ENCODE measurements around the gene LRRC4C. TPM values are rescaled to one million over a fixed set of nuclear protein-coding genes. Genes with fewer than 3 reads are reported as not detected.

LRRC4C gene
- polyA plus RNA-seq, 1 of the 3 experiments (the other 2 are of a cell fraction): 0.16 TPM

DNA sequence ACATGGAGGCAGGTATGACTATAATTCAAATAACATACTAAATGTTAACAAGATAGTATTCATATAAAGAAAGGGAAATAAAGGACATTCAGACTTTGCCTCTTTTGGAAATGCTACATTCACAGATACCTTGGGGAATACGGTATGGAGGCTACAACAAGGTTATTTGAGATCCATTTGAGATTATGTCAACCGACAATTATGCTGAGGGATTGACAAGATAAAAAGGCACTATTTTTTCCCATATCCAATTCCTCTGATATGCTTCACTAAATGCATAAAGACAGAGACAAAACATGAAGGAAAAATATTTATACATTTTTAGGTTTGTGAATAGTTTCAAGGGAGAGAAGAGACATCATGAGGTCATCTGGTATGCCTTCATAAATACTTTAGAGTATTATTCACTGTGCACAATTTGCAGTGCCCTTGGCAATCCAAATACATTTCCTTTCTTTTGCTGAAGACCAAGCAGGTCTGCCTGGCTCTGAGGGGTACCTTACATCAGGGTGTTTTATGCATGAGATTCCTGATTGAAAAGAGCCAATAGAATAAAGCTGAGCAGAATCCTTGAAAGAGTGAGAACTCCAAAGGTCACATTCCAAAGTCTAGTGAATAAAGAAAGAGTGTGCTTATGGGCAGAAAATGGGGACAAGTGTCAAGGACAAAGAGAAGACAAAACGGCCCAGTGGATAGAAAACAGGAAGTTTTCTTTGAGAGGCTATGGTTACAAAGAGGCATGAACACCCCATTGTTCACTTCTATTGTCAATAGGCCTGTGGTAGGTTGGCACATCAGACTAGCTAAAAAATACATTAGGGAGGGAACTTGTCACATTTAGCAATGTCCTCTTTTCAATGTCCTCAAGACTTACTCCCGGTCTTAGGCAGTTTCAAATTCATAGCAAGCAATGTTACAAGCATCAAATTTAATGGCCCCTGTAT lies 455.8 kb downstream of the LRRC4C start:
- Histone ChIP-seq H3K27ac (ENCODE audit: low read depth in 2 of 2, low read length in 1 of 2) (no peak overlapping the region), H3F3A (replicated peaks; ENCODE audit: insufficient read depth) (no peaks in the 10 kb centered on the region), H3K9ac (no peak overlapping the region), H4K20me1 (ENCODE audit: insufficient read depth) (no peaks in the 10 kb centered on the region), H3K27me3 (ENCODE audit: insufficient read depth) (no peaks in the 10 kb centered on the region), H3K9me2 (no peaks in the 10 kb centered on the region; the same call in 1 of the 2 replicates), H3K4me1 (ENCODE audit: control insufficient read depth in 1 of 2, insufficient read depth in 2 of 2, low read depth in 1 of 2, low read length in 1 of 2) (no peaks in the 10 kb centered on the region), H3K4me2 (no peak overlapping the region), H3K9me3 (no peaks in the 10 kb centered on the region), H3K4me3 (ENCODE audit: low read depth in 2 of 2, low read length in 1 of 2) (0 out of 4 replicates have a peak overlapping the region, but pooled peaks of 1 of the 2 experiments have one; percentile 2), H3K79me2 (ENCODE audit: insufficient read depth) (no peaks in the 10 kb centered on the region), H2AFZ (ENCODE audit: low read depth) (no peak overlapping the region), H3K36me3 (replicated peaks in 1 of 2; ENCODE audit: control insufficient read depth in 1 of 2, insufficient read depth in 2 of 2, low read length in 1 of 2) (no peaks in the 10 kb centered on the region)
- POLR2A ChIA-PET: no interaction called here
- CTCF ChIA-PET: no interaction called here
- TF ChIP-seq, protein P1, sequence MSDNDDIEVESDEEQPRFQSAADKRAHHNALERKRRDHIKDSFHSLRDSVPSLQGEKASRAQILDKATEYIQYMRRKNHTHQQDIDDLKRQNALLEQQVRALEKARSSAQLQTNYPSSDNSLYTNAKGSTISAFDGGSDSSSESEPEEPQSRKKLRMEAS (IDR thresholded peaks at IDR 0.05; ENCODE audit: low read depth): no peak
- TF ChIP-seq NRF1 (IDR thresholded peaks at IDR 0.05; ENCODE audit: low read depth, low read length) (no peak), SMC3 (IDR thresholded peaks at IDR 0.05; ENCODE audit: low read depth, low read length) (no peak), GABPA (IDR thresholded peaks at IDR 0.05; ENCODE audit: low read depth) (no peak), NFIC (IDR thresholded peaks at IDR 0.05; ENCODE audit: borderline replicate concordance) (no peak), YY1 (IDR thresholded peaks at IDR 0.05; ENCODE audit: low read depth) (no peak), GATA2 (CRISPR knock-in tag; IDR thresholded peaks at IDR 0.05) (no peak), MXI1 (IDR thresholded peaks at IDR 0.05; ENCODE audit: low read depth, low read length) (no peak)
- no peak for DNase-seq
- 2% methylated on average over 4 of the region's 4 CpGs for WGBS (ENCODE audit: low lambda C conversion rate)

- H2AFZ ChIP-seq (ENCODE audit: low read depth): no peak overlapping the region
- H3K36me3 ChIP-seq (replicated peaks in 1 of 2; ENCODE audit: control insufficient read depth in 1 of 2, insufficient read depth in 2 of 2, low read length in 1 of 2): no peaks in the 10 kb centered on the region
- 10% methylated on average over 5 of the region's 5 CpGs for WGBS (ENCODE audit: low lambda C conversion rate)
- H3K79me2 ChIP-seq (ENCODE audit: insufficient read depth): no peaks in the 10 kb centered on the region
- no peaks in the 10 kb centered on the region for H3K9me3 ChIP-seq
- ChIA-PET CTCF (interaction anchor here (0.7 kb wide), 1 partner anchor 274 kb away, joined by 3 read pairs; no protein-coding TSS in a partner anchor), POLR2A (no interaction called here)
- H3K9ac ChIP-seq: no peak overlapping the region
- no peak overlapping the region for H3K4me2 ChIP-seq
- H3F3A ChIP-seq (replicated peaks; ENCODE audit: insufficient read depth): no peaks in the 10 kb centered on the region
- no peaks in the 10 kb centered on the region for H3K4me1 ChIP-seq (ENCODE audit: control insufficient read depth in 1 of 2, insufficient read depth in 2 of 2, low read depth in 1 of 2, low read length in 1 of 2)
- no peaks in the 10 kb centered on the region; the same call in 1 of the 2 replicates for H3K9me2 ChIP-seq
- H3K27me3 ChIP-seq (ENCODE audit: insufficient read depth): no peaks in the 10 kb centered on the region
- no peak for DNase-seq
- no peaks in the 10 kb centered on the region for H4K20me1 ChIP-seq (ENCODE audit: insufficient read depth)
- H3K27ac ChIP-seq (ENCODE audit: low read depth in 2 of 2, low read length in 1 of 2): no peak overlapping the region
- H3K4me3 ChIP-seq (ENCODE audit: low read depth in 2 of 2, low read length in 1 of 2): no peak overlapping the region
- TF ChIP-seq TEAD4 (IDR thresholded peaks at IDR 0.05; ENCODE audit: borderline replicate concordance, insufficient read depth) (no peak), MEF2A (IDR thresholded peaks at IDR 0.05; ENCODE audit: borderline replicate concordance, low read depth) (no peak), POLR2AphosphoS5 (IDR thresholded peaks at IDR 0.05; ENCODE audit: low read depth, low read length) (no peak), ELF1 (IDR thresholded peaks at IDR 0.05) (no peak), GATA2 (CRISPR knock-in tag; IDR thresholded peaks at IDR 0.05) (no peak), IRF3 (IDR thresholded peaks at IDR 0.05; ENCODE audit: low read depth, low read length) (no peak), TCF12 (IDR thresholded peaks at IDR 0.05) (no peak), RXRA (IDR thresholded peaks at IDR 0.05; ENCODE audit: borderline replicate concordance, low read depth) (no peak), RAD21 (IDR thresholded peaks at IDR 0.05; ENCODE audit: low read length) (no peak), SIN3A (IDR thresholded peaks at IDR 0.05; ENCODE audit: borderline replicate concordance, low read depth, low read length) (no peak), CHD2 (IDR thresholded peaks at IDR 0.05; ENCODE audit: low read length, partially characterized antibody) (no peak), EZH2phosphoT487 (IDR thresholded peaks at IDR 0.05; ENCODE audit: borderline replicate concordance, low read depth) (no peak), GABPA (IDR thresholded peaks at IDR 0.05; ENCODE audit: low read depth) (no peak)
- TF ChIP-seq, protein P2, sequence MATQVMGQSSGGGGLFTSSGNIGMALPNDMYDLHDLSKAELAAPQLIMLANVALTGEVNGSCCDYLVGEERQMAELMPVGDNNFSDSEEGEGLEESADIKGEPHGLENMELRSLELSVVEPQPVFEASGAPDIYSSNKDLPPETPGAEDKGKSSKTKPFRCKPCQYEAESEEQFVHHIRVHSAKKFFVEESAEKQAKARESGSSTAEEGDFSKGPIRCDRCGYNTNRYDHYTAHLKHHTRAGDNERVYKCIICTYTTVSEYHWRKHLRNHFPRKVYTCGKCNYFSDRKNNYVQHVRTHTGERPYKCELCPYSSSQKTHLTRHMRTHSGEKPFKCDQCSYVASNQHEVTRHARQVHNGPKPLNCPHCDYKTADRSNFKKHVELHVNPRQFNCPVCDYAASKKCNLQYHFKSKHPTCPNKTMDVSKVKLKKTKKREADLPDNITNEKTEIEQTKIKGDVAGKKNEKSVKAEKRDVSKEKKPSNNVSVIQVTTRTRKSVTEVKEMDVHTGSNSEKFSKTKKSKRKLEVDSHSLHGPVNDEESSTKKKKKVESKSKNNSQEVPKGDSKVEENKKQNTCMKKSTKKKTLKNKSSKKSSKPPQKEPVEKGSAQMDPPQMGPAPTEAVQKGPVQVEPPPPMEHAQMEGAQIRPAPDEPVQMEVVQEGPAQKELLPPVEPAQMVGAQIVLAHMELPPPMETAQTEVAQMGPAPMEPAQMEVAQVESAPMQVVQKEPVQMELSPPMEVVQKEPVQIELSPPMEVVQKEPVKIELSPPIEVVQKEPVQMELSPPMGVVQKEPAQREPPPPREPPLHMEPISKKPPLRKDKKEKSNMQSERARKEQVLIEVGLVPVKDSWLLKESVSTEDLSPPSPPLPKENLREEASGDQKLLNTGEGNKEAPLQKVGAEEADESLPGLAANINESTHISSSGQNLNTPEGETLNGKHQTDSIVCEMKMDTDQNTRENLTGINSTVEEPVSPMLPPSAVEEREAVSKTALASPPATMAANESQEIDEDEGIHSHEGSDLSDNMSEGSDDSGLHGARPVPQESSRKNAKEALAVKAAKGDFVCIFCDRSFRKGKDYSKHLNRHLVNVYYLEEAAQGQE (IDR thresholded peaks at IDR 0.05; ENCODE audit: low read depth, low read length): no peak
- TF ChIP-seq, protein P3, sequence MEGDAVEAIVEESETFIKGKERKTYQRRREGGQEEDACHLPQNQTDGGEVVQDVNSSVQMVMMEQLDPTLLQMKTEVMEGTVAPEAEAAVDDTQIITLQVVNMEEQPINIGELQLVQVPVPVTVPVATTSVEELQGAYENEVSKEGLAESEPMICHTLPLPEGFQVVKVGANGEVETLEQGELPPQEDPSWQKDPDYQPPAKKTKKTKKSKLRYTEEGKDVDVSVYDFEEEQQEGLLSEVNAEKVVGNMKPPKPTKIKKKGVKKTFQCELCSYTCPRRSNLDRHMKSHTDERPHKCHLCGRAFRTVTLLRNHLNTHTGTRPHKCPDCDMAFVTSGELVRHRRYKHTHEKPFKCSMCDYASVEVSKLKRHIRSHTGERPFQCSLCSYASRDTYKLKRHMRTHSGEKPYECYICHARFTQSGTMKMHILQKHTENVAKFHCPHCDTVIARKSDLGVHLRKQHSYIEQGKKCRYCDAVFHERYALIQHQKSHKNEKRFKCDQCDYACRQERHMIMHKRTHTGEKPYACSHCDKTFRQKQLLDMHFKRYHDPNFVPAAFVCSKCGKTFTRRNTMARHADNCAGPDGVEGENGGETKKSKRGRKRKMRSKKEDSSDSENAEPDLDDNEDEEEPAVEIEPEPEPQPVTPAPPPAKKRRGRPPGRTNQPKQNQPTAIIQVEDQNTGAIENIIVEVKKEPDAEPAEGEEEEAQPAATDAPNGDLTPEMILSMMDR (IDR thresholded peaks at IDR 0.05): no peak
Observed at GRCh38 chr11:40998920-40999319, 460.5 kb downstream of the LRRC4C start.

Data from SK-N-SH (cell line).